ENCODE data around the gene TRIM22.

Gene TRIM22

DNA sequence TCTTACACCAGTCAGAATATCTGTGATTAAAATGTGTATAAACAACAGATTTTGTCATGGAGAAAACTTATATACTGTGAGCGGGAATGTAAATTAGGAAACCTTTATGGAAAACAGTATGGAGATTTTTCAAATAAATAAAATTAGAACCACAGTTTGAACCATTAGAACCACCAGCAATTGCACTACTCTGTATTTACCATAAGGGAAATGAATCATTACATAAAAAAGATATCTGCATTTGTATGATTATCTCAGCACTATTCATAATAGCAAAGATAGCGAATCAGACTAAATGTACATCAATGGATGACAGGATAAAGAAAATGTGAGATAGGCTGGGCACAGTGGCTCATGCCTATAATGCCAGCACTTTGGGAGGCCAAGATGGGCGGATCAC is 57.0 kb downstream of the TRIM22 start:
- DNase-seq (ENCODE audit: low read depth), result no peak

DNA sequence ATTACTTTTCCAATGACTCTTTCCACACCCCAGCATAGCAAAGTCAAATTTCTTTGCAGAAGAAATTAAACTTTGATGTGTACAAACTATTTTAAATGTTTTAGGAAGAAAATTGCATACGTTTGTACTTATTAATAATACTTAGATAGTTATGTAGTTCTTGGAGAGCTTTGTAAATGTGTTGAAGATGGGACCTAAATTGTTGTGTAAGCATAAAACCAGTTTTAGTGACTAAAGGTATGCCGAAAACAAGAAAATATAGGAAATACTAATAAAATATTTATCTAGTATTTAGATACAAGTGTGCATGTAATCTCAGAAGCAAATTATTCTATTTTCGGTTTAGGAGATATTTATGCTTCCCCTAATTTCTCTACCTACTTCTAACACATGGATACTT is 60.2 kb downstream of the TRIM22 start:
- DNase-seq (ENCODE audit: low read depth), result no peak

DNA sequence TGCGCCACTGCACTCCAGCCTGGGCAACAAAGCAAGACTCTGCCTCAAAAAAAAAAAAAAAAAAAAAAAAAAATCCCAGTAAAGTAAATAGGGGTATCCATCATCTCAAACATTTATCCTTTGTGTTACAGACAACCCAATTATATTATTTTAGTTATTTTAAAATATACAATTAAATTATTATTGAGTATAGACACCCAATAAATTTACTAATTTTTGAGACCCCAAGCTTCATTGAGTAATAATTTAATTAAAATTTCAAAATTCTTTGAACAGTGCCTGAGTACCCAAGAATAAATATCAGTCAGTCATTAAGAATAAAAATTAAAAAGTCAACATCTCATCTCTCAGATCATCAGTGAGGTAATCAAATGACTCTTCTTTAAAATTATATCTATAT is 64.4 kb downstream of the TRIM22 start, which contains the start of gene OR52N4:
OR52N4 (plus strand) TSS at position 301 of the 400 bp plus-strand sequence. CDS start 498 bp downstream, outside the sequence.
- no peak for DNase-seq (ENCODE audit: low read depth)
